HL-60 (cell line): Measurements from ENCODE around the gene SPIRE2.

Experiments
- DNase-seq, 2 experiments: peaks; one replicate each; pipeline ENCODE4 v3.0.0-alpha.2; 2010 to 2020; ENCODE audit warnings: low read depth in 1 of 2, low spot score in 1 of 2
- H3K27ac ChIP-seq: fragments of 250-450 bp; sonication (Bioruptor Pico); replicated peaks from 2 replicates; pipeline ENCODE4 v1.5.1; 2020; ENCODE audit warnings: mild to moderate bottlenecking, moderate library complexity
- H3K27me3 ChIP-seq: fragments of 250-450 bp; sonication (Bioruptor Pico); 2 replicates; pipeline ENCODE4 v1.5.1; 2021; ENCODE audit warnings: mild to moderate bottlenecking, moderate library complexity; ENCODE audit not compliant: insufficient read depth, poor library complexity, severe bottlenecking
- H3K4me3 ChIP-seq: replicated peaks from 2 replicates; pipeline ENCODE4 v1.5.1; 2011; ENCODE audit warnings: mild to moderate bottlenecking, control low read depth, low read length; ENCODE audit not compliant: insufficient read depth
- CTCF ChIP-seq: IDR thresholded peaks from one replicate; pipeline ENCODE4 v1.5.1; 2011; ENCODE audit warnings: low read length, control low read depth, inconsistent platforms; ENCODE audit not compliant: insufficient read depth
- GABPA ChIP-seq: IDR thresholded peaks from 2 replicates; pipeline ENCODE4 v1.6.1; 2012; ENCODE audit warnings: low read depth
- POLR2AphosphoS5 ChIP-seq: IDR thresholded peaks from 2 replicates; pipeline ENCODE4 v1.6.1; 2012; ENCODE audit warnings: low read depth
- SPI1 ChIP-seq: IDR thresholded peaks from 2 replicates; pipeline ENCODE4 v1.6.1; 2012; ENCODE audit warnings: low read depth, mild to moderate bottlenecking, borderline replicate concordance
- TF ChIP-seq, protein P1 (sequence below): IDR thresholded peaks from 2 replicates; pipeline ENCODE4 v1.6.1; 2012; ENCODE audit warnings: low read depth; ENCODE audit not compliant: insufficient replicate concordance

Gene SPIRE2

DNA sequence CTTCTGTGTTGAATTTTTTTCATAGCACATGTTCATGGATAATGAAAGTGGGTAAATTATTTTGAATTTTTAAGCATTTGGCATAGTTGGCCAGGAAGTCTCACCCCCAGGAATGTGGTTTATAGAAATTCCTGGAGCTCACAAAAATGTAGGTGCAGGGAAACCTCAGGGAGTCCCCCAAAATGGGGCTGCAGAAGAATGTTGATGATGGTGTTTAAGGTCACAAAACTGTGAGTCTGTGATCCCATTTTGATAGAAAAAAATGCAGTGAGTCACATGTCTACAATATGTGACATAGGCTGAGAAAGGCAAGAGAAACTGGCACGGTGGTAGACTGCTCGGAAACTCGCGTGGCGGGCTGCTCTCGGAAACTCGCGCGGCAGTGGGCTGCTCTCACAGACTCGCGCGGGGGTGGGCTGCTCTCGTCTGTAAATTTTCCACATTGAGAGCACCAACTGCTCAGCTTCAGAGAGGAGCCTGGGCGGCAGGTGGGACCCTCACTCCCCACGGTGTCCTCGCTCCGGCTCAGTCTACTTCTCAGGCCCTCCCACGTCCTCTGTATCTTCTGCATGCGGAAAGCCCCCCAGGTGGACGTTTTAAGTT, 71.7 kb downstream of the SPIRE2 start:
- no peak for DNase-seq
- Histone ChIP-seq H3K27ac (no peak overlapping the region), H3K27me3 (no peaks in the 10 kb centered on the region), H3K4me3 (no peak overlapping the region)
- TF ChIP-seq POLR2AphosphoS5 (no peak), SPI1 (no peak), GABPA (no peak), CTCF (no peak)
- TF ChIP-seq, protein P1, sequence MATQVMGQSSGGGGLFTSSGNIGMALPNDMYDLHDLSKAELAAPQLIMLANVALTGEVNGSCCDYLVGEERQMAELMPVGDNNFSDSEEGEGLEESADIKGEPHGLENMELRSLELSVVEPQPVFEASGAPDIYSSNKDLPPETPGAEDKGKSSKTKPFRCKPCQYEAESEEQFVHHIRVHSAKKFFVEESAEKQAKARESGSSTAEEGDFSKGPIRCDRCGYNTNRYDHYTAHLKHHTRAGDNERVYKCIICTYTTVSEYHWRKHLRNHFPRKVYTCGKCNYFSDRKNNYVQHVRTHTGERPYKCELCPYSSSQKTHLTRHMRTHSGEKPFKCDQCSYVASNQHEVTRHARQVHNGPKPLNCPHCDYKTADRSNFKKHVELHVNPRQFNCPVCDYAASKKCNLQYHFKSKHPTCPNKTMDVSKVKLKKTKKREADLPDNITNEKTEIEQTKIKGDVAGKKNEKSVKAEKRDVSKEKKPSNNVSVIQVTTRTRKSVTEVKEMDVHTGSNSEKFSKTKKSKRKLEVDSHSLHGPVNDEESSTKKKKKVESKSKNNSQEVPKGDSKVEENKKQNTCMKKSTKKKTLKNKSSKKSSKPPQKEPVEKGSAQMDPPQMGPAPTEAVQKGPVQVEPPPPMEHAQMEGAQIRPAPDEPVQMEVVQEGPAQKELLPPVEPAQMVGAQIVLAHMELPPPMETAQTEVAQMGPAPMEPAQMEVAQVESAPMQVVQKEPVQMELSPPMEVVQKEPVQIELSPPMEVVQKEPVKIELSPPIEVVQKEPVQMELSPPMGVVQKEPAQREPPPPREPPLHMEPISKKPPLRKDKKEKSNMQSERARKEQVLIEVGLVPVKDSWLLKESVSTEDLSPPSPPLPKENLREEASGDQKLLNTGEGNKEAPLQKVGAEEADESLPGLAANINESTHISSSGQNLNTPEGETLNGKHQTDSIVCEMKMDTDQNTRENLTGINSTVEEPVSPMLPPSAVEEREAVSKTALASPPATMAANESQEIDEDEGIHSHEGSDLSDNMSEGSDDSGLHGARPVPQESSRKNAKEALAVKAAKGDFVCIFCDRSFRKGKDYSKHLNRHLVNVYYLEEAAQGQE: no peak

- no peak overlapping the region for H3K4me3 ChIP-seq
- TF ChIP-seq GABPA (no peak), SPI1 (no peak), CTCF (no peak), POLR2AphosphoS5 (no peak)
- TF ChIP-seq, protein P1: no peak
- H3K27ac ChIP-seq: no peak overlapping the region
- no peak for DNase-seq
- no peaks in the 10 kb centered on the region for H3K27me3 ChIP-seq
Observed at GRCh38 chr16:89900885-89901284, 72.6 kb downstream of the SPIRE2 start.

DNA sequence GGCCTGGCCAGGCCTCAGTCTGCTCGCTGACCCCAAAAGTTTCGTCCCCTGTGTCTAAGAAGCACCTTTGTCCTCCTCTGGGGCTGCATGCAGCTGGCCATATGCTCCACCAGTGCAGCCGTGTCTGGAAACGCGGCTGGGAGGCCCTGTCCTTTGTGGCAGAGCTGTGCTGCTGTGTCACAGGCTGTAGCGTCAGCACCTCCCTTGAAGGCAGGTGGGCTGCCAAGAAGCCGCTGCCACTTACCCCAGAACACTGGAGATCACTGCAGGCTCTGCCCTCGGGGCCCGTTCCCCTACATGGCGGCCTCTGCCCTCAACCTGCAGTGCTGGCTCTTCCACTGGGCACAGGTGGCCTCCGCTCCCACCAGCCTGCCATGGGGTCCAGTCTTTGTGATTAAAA, 74.7 kb downstream of the SPIRE2 start:
- TF ChIP-seq SPI1 (no peak), CTCF (no peak), POLR2AphosphoS5 (no peak), GABPA (no peak)
- TF ChIP-seq, protein P1: no peak
- Histone ChIP-seq H3K27ac (no peak overlapping the region), H3K4me3 (no peak overlapping the region), H3K27me3 (no peaks in the 10 kb centered on the region)
- DNase-seq: no peak
